ENCODE results near the gene OR14A2. TPM values are rescaled to one million over a fixed set of nuclear protein-coding genes. Genes with fewer than 3 reads are reported as not detected.
"Not testable (repeated sequence)": the region's sequence is repeated elsewhere in the genome, so short reads cannot be mapped to it uniquely, and the experiment has no call there.

OR14A2 gene
- total RNA-seq, 4 donors from 2014 or later, result not detected

- no peak for DNase-seq (ENCODE audit: low spot score)
- TF ChIP-seq CTCF (IDR thresholded peaks at IDR 0.05), result no peak
- no peak for ATAC-seq (ENCODE audit: low FRiP score)
These were observed 34.2 kb downstream of the OR14A2 start for GRCh38 chr1:247713753-247714152.

GRCh38 chr1:247710681-247711080 lies 37.3 kb downstream of the OR14A2 start:
- DNase-seq (ENCODE audit: low spot score); ATAC-seq (ENCODE audit: low FRiP score): not testable (repeated sequence)

- TF ChIP-seq CTCF (IDR thresholded peaks at IDR 0.05), result no peak
- no peak for DNase-seq (ENCODE audit: low spot score)
- no peak for ATAC-seq (ENCODE audit: low FRiP score)
These were observed 46.6 kb downstream of the OR14A2 start for GRCh38 chr1:247701338-247701737.

- DNase-seq (ENCODE audit: low spot score) (no peak), ATAC-seq (ENCODE audit: low FRiP score) (no peak)
- peak in 1 of 3 donors; percentile 7 for TF ChIP-seq CTCF (IDR thresholded peaks at IDR 0.05)
These were observed 66.5 kb downstream of the OR14A2 start for GRCh38 chr1:247681288-247681897.

GRCh38 chr1:247680171-247680570 lies 67.8 kb downstream of the OR14A2 start:
- ATAC-seq (ENCODE audit: low FRiP score) (no peak), DNase-seq (ENCODE audit: low spot score) (no peak)
- TF ChIP-seq CTCF (IDR thresholded peaks at IDR 0.05), result no peak

- TF ChIP-seq CTCF (IDR thresholded peaks at IDR 0.05), result no peak
- ATAC-seq (ENCODE audit: low FRiP score) (no peak), DNase-seq (ENCODE audit: low spot score) (no peak)
These were observed 68.3 kb downstream of the OR14A2 start, which contains the start of gene OR13G1 for GRCh38 chr1:247679639-247680038. TSS of gene OR13G1 (minus strand) at chr1:247679739. CDS start at chr1:247673041, 6,698 bp downstream.

Other genes starting within 250 kb of the OR14A2 start
- gene OR2C3, start 211.7 kb downstream of the OR14A2 start, total RNA-seq, result not detected
- 1 to 10 TPM in 2 of 4 donors, under 1 TPM in 1, not detected in 1; 0.28 to 4.6 (median 2.3) TPM for gene GCSAML, start 199.0 kb downstream of the OR14A2 start, total RNA-seq
- not detected for gene OR2G2, start 159.8 kb downstream of the OR14A2 start, total RNA-seq
- not detected for gene OR2G3, start 142.6 kb downstream of the OR14A2 start, total RNA-seq
- gene OR13G1, start 68.4 kb downstream of the OR14A2 start, total RNA-seq, result not detected
- not detected for gene OR6F1, start 31.5 kb downstream of the OR14A2 start, total RNA-seq
- gene OR14K1, start 9.5 kb downstream of the OR14A2 start, total RNA-seq, result under 1 TPM in 1 of 4 donors, not detected in 3; 0.82 TPM
- gene OR1C1, start 12.4 kb upstream of the OR14A2 start, total RNA-seq, result not detected
- gene OR14A16, start 76.0 kb upstream of the OR14A2 start, total RNA-seq, result not detected
- gene OR11L1, start 93.8 kb upstream of the OR14A2 start, total RNA-seq, result not detected
- 1 to 10 TPM in 2 of 4 donors, under 1 TPM in 2; 0.32 to 9.5 (median 1.1) TPM for gene TRIM58, start 109.0 kb upstream of the OR14A2 start, total RNA-seq
- 1 to 10 TPM in 1 of 4 donors, not detected in 3; 3.5 TPM for gene OR2W3, start 147.4 kb upstream of the OR14A2 start, total RNA-seq
- not detected for gene OR2T8, start 172.1 kb upstream of the OR14A2 start, total RNA-seq
- gene OR2AJ1, start 176.7 kb upstream of the OR14A2 start, total RNA-seq, result not detected
- gene OR2L8, start 200.7 kb upstream of the OR14A2 start, total RNA-seq, result not detected
- not detected for gene OR2AK2, start 217.1 kb upstream of the OR14A2 start, total RNA-seq

Measured in omental fat pad (tissue), 4 donors.